Common myeloid progenitor, CD34-positive (primary cell): ENCODE data around the gene ZNF816.

ENCODE experiments used
- CTCF ChIA-PET: fragments of 350-600 bp; sonication (Branson Sonifier 250); formaldehyde crosslinking; loops from one replicate; lab custom pipeline; 2021; ENCODE audit warnings: antibody characterized with exemption; lab: Charles Lee
- POLR2A ChIA-PET: fragments of 350-600 bp; sonication (Branson Sonifier 250); formaldehyde crosslinking; loops from one replicate; lab custom pipeline; 2021; ENCODE audit warnings: antibody characterized with exemption; lab: Charles Lee
- DNase-seq, 3 donors: peaks; one replicate each; pipeline versions ENCODE4 v3.0.0 to v3.0.0-alpha.2; 2013
- H3K27ac ChIP-seq, 2 experiments: 1 replicate in 1 of 2; 2 replicates in 1 of 2; pipeline ENCODE4 v1.7.0; 2013; ENCODE audit warnings: inconsistent platforms in 2 of 2, low read length in 2 of 2, mild to moderate bottlenecking in 2 of 2, low read depth in 1 of 2, moderate library complexity in 1 of 2; ENCODE audit not compliant: severe bottlenecking in 2 of 2, insufficient read depth in 1 of 2, poor library complexity in 1 of 2
- H3K27me3 ChIP-seq, 5 experiments: replicated peaks in 2 of 5; 1 replicate in 3 of 5; 2 replicates in 2 of 5; pipeline versions ENCODE4 v1.6.1 to v1.7.0; 2013; ENCODE audit warnings: low read length in 4 of 5, mild to moderate bottlenecking in 2 of 5, moderate library complexity in 2 of 5, inconsistent platforms in 1 of 5; ENCODE audit not compliant: insufficient read depth in 5 of 5, control insufficient read depth in 4 of 5
- H3K36me3 ChIP-seq, 4 experiments: 1 replicate in 2 of 4; 2 replicates in 2 of 4; pipeline versions ENCODE4 v1.6.1 to v1.7.0; 2013; ENCODE audit warnings: low read length in 3 of 4, control low read depth in 1 of 4, mild to moderate bottlenecking in 1 of 4; ENCODE audit not compliant: control insufficient read depth in 4 of 4, insufficient read depth in 4 of 4
- H3K4me1 ChIP-seq, 4 experiments: 1 replicate in 3 of 4; 2 replicates in 1 of 4; pipeline versions ENCODE4 v1.6.1 to v1.7.1; 2013; ENCODE audit warnings: low read length in 3 of 4, mild to moderate bottlenecking in 3 of 4, control low read depth in 1 of 4, inconsistent platforms in 1 of 4, moderate library complexity in 1 of 4; ENCODE audit not compliant: control insufficient read depth in 4 of 4, insufficient read depth in 4 of 4; ENCODE audit errors: control extremely low read depth in 1 of 4
- H3K4me3 ChIP-seq, 7 experiments: 1 replicate in 4 of 7; 2 replicates in 3 of 7; pipeline versions ENCODE4 v1.5.1 to v1.7.0; 2013; ENCODE audit warnings: mild to moderate bottlenecking in 7 of 7, low read length in 6 of 7, moderate library complexity in 6 of 7, inconsistent platforms in 2 of 7, low read depth in 2 of 7, control low read depth in 1 of 7; ENCODE audit not compliant: insufficient read depth in 4 of 7, control insufficient read depth in 1 of 7; ENCODE audit errors: extremely low read depth in 1 of 7
- H3K9me3 ChIP-seq, 5 experiments: 1 replicate in 4 of 5; 2 replicates in 1 of 5; pipeline versions ENCODE4 v1.6.1 to v1.7.1; 2013; ENCODE audit warnings: low read length in 4 of 5, mild to moderate bottlenecking in 2 of 5, inconsistent platforms in 1 of 5, low read depth in 1 of 5, moderate library complexity in 1 of 5; ENCODE audit not compliant: control insufficient read depth in 4 of 5, insufficient read depth in 2 of 5; ENCODE audit errors: control extremely low read depth in 1 of 5
- WGBS: methylation state at CpG from one replicate; pipeline ENCODE4 v1.1.5; 2013; ENCODE audit not compliant: insufficient coverage; 5-methylcytosine and 5-hydroxymethylcytosine counted together

Gene ZNF816

GRCh38 chr19:52963247-52963618 lies 552 bp upstream of the ZNF816 start:
- peaks cover 4 to 21% (median 18%) of the 10 kb centered on the region in 4 experiments for H3K36me3 ChIP-seq

GRCh38 chr19:52961981-52962380 lies 700 bp downstream of the ZNF816 start:
- no peak for DNase-seq
- 37% methylated on average over 5 of the region's 5 CpGs for WGBS
- ChIA-PET POLR2A (interaction anchor here (2.9 kb wide), 1 partner anchor 19 kb away, joined by 15 read pairs; no protein-coding TSS in a partner anchor), CTCF (no interaction called here)
- peak overlapping the region; percentile 59 to 95 (median 90) for H3K4me3 ChIP-seq
- no peaks in the 10 kb centered on the region for H3K27me3 ChIP-seq
- peaks cover 0 to 41% (median 30%) of the 10 kb centered on the region in 5 experiments for H3K9me3 ChIP-seq
- H3K36me3 ChIP-seq, result peaks cover 10 to 33% (median 27%) of the 10 kb centered on the region in 4 experiments
- H3K4me1 ChIP-seq, result peaks cover 8 to 16% (median 11%) of the 10 kb centered on the region in 4 experiments
- peak overlapping the region; percentile 58 to 85 for H3K27ac ChIP-seq

More at GRCh38 chr19:52963247-52963618, 552 bp upstream of the ZNF816 start:
- ChIA-PET POLR2A (interaction anchor here (0.9 to 2.9 kb wide), 4 partner anchors 20 to 39 kb away, joined by 3 to 15 read pairs (median 4); no protein-coding TSS in a partner anchor), CTCF (interaction anchor here (1.2 kb wide), 1 partner anchor 16 kb away, joined by 3 read pairs; no protein-coding TSS in a partner anchor)
- DNase-seq, result peak; percentile 39 to 53 (median 52)
- peak overlapping the region; percentile 61 to 95 (median 90) for H3K4me3 ChIP-seq
- H3K4me1 ChIP-seq, result peaks cover 8 to 16% (median 11%) of the 10 kb centered on the region in 4 experiments
- H3K27ac ChIP-seq, result peak overlapping the region; percentile 46 to 81
- peaks cover 0 to 36% (median 23%) of the 10 kb centered on the region in 5 experiments for H3K9me3 ChIP-seq
- no peaks in the 10 kb centered on the region for H3K27me3 ChIP-seq
- 0% methylated on average over 7 of the region's 12 CpGs for WGBS

GRCh38 chr19:52959613-52960295 lies 2.9 kb downstream of the ZNF816 start:
- ChIA-PET CTCF (interaction anchor here (1.4 to 1.6 kb wide), 2 partner anchors 9 to 13 kb away, joined by 4 to 5 read pairs; no protein-coding TSS in a partner anchor), POLR2A (no interaction called here)
- H3K4me1 ChIP-seq, result peaks cover 8 to 16% (median 11%) of the 10 kb centered on the region in 4 experiments
- peaks cover 19 to 56% (median 47%) of the 10 kb centered on the region in 4 experiments for H3K36me3 ChIP-seq
- 94% methylated on average over 8 of the region's 11 CpGs for WGBS
- no peak overlapping the region for H3K4me3 ChIP-seq
- H3K9me3 ChIP-seq, result peaks cover 0 to 59% (median 49%) of the 10 kb centered on the region in 5 experiments
- H3K27me3 ChIP-seq, result no peaks in the 10 kb centered on the region
- no peak for DNase-seq
- H3K27ac ChIP-seq, result no peak overlapping the region

GRCh38 chr19:52957591-52957990 lies 5.1 kb downstream of the ZNF816 start:
- CTCF ChIA-PET, result no interaction called here
- WGBS, result 93% methylated on average over 7 of the region's 8 CpGs
- peaks cover 23 to 73% (median 64%) of the 10 kb centered on the region in 4 experiments for H3K36me3 ChIP-seq
- peaks cover 4 to 10% (median 9%) of the 10 kb centered on the region in 4 experiments for H3K4me1 ChIP-seq
- H3K27ac ChIP-seq, result no peak overlapping the region
- H3K9me3 ChIP-seq, result peaks cover 0 to 76% (median 64%) of the 10 kb centered on the region in 5 experiments
- no peak overlapping the region for H3K4me3 ChIP-seq
- no peaks in the 10 kb centered on the region for H3K27me3 ChIP-seq
- POLR2A ChIA-PET, result no interaction called here
- DNase-seq, result no peak

- Histone ChIP-seq H3K4me3 (peak overlapping the region in 1 of 7 experiments; percentile 13), H3K27me3 (no peaks in the 10 kb centered on the region), H3K27ac (no peak overlapping the region), H3K4me1 (peaks cover 4 to 7% (median 5%) of the 10 kb centered on the region in 4 experiments), H3K36me3 (peaks cover 29 to 80% (median 70%) of the 10 kb centered on the region in 4 experiments), H3K9me3 (peaks cover 4 to 83% (median 71%) of the 10 kb centered on the region in 5 experiments)
- WGBS, result 100% methylated on average over 10 of the region's 10 CpGs
- CTCF ChIA-PET, result no interaction called here
- POLR2A ChIA-PET, result no interaction called here
- no peak for DNase-seq
These were observed 5.8 kb downstream of the ZNF816 start for GRCh38 chr19:52956917-52957316.

- peaks cover 19 to 84% (median 68%) of the 10 kb centered on the region in 5 experiments for H3K9me3 ChIP-seq
- POLR2A ChIA-PET, result no interaction called here
- CTCF ChIA-PET, result no interaction called here
- H3K27me3 ChIP-seq, result no peaks in the 10 kb centered on the region
- H3K27ac ChIP-seq, result no peak overlapping the region
- peaks cover 0 to 3% (median 0%) of the 10 kb centered on the region in 4 experiments for H3K4me1 ChIP-seq
- DNase-seq, result no peak
- no CpG with 5 or more reads among the region's 1 CpG for WGBS
- H3K4me3 ChIP-seq, result no peak overlapping the region
- H3K36me3 ChIP-seq, result peaks cover 25 to 50% (median 45%) of the 10 kb centered on the region in 4 experiments
These were observed 13.3 kb downstream of the ZNF816 start for GRCh38 chr19:52949422-52949821.
